Endothelial cell of umbilical vein (primary cell): ENCODE results near the gene ARID3B.

Source experiments
- CTCF ChIP-seq, 2 donors: IDR thresholded peaks; 1 replicate in 1 of 2; 2 replicates in 1 of 2; pipeline ENCODE4 v1.5.1; 2011; ENCODE audit warnings: low read length in 2 of 2, mild to moderate bottlenecking in 2 of 2, moderate library complexity in 2 of 2, control low read depth in 1 of 2, inconsistent platforms in 1 of 2, low read depth in 1 of 2; ENCODE audit not compliant: insufficient read depth in 1 of 2; ENCODE audit errors: extremely low read depth in 1 of 2
- EZH2 ChIP-seq: IDR thresholded peaks from 2 replicates; pipeline ENCODE4 v1.6.1; 2012; ENCODE audit warnings: borderline replicate concordance, low read depth, mild to moderate bottlenecking, moderate library complexity, low read length, inconsistent platforms; ENCODE audit not compliant: severe bottlenecking
- FOS ChIP-seq: IDR thresholded peaks from 2 replicates; pipeline ENCODE4 v1.6.1; 2011; ENCODE audit warnings: mild to moderate bottlenecking, low read length, moderate library complexity, borderline replicate concordance; ENCODE audit not compliant: insufficient read depth

GRCh38 chr15:74547616-74548015 lies 6.6 kb downstream of the ARID3B start:
- no peak for TF ChIP-seq CTCF (IDR thresholded peaks at IDR 0.05; ENCODE audit: extremely low read depth in 1 of 2, insufficient read depth in 1 of 2, low read depth in 1 of 2, low read length in 2 of 2)
- no peak for TF ChIP-seq FOS
- TF ChIP-seq EZH2 = no peak
